Measurements from ENCODE around the gene ZNF423.
"Not testable (repeated sequence)": the region's sequence is repeated elsewhere in the genome, so short reads cannot be mapped to it uniquely, and the experiment has no call there.

Gene ZNF423

DNA sequence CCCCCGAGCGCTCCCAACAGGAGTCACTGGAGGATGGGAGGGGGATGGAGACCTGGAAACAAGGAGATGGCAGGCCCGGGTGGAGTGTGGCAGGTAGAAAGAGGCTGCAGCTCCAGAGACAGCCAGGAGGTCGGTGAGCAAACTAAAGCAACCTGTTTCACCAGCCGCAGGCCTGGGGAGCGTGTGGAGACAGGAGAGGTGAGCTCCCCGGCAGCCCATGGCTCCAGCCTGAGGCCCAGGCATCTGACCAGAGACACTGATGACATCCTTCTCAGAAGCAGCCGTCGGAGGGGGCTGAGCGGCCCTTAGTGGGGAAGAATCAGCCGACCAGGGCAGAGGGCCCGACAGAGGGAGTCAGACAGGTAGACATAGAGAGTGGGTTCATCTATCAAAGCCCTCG is 165.1 kb downstream of the ZNF423 start:
- FAIRE-seq = no peak

GRCh38 chr16:49688036-49688697 is 167.7 kb downstream of the ZNF423 start:
- FAIRE-seq = no peak

- FAIRE-seq = no peak
Measured at GRCh38 chr16:49687476-49688002, 168.4 kb downstream of the ZNF423 start.

- FAIRE-seq = no peak
Measured at GRCh38 chr16:49684696-49685095, 171.2 kb downstream of the ZNF423 start.

DNA sequence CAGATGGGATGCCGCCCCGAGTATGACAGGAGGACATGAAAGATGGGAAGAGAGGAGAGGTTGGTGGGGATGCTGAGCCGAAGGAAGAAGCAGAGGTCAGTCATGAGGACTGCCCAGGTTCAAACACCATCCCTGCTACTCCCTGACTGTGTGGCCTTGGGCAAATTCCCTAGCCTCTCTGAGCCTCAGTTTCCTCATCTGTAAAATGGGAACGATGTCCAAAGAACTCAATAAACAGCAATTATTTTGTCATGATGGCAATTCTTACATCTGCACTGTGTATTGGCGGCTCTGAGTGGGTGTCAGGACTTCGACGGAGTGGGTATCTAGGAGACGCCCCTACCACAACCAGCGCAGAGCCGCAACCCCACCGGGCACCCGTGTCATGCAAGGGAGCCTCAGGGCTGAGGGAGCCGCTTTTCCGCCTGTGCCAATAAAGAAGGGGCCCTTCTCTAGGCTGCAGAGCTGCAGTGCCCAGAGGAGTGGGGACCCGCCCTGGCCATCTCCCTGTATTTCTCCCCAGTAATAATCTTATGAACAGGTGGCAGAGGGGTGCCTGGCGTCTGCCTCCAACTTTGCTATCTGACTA is 173.2 kb downstream of the ZNF423 start:
- FAIRE-seq = no peak

DNA sequence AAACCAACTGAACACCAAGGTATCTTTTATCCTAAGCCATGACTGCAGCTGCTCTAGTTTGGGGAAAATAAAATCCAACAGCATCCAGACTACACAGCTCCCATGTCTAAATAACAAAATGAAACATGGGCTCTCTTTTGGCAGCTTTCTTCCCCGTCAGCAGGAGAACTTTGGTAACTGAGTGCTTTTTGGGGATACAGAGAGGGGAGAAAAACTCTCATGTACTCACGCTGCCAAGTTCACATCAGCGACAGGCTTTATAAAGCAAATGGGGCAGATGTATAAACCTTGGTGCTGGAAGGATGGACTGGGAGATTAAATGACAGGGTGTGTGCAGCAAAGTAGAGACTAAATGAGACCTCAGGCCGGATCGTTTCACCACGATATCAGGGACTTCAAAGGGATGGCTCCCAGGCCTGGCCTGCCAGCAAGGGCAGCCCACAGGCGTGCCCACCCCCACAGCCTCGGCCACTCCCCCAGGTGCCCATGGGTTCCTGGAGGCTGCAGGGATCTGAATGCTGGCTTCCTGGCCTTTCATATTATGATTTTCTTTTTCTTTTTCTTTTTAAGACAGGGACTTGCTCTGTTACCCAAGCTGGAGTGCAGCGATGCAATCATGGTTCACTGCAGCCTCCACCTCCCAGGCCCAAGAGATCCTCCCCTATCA is 174.6 kb downstream of the ZNF423 start:
- no peak for FAIRE-seq

DNA sequence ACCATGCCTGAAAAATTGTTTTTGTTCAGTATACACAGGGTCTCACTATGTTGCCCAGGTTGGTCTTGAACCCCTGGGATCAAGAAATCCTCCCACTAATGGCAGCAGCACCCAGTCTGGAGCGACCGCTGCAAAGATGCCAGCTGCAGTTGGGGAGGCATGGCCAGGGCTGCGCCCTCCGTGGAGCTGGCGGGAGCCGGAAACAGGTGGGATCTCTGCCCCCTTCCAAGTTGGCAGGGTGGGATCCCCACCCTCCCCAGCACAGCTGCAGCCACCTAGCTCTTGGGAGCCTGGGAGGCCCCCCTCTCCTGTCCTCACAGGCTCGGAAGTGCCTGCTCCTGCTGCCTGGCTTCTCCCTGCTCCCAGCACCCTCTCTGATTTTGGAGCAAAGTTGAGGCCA is 176.8 kb downstream of the ZNF423 start:
- no peak for FAIRE-seq

DNA sequence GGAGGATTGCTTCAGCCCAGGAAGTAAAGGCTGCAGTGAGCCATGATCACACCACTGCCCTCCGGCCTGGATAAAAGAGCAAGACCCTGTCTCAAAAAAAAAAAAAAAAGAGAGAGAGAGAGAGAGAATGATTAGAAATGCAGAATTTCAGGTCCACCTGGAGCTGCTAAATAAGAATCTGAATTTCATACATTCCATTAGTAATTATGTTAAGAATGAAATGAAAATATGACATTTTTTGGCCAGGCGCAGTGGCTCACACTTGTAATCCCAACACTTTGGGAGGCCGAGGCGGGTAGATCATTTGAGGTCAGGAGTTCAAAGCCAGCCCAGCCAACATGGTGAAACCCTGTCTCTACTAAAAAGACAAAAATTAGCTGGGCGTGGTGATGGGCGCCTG is 178.3 kb downstream of the ZNF423 start:
- FAIRE-seq = not testable (repeated sequence)

- no peak for FAIRE-seq
Measured at GRCh38 chr16:49675413-49675812, 180.5 kb downstream of the ZNF423 start.

- no peak for FAIRE-seq
Measured at GRCh38 chr16:49674990-49675389, 180.9 kb downstream of the ZNF423 start.

- FAIRE-seq = no peak
Measured at GRCh38 chr16:49674351-49674851, 181.5 kb downstream of the ZNF423 start.

GRCh38 chr16:49673442-49673841 is 182.5 kb downstream of the ZNF423 start:
- FAIRE-seq = no peak

DNA sequence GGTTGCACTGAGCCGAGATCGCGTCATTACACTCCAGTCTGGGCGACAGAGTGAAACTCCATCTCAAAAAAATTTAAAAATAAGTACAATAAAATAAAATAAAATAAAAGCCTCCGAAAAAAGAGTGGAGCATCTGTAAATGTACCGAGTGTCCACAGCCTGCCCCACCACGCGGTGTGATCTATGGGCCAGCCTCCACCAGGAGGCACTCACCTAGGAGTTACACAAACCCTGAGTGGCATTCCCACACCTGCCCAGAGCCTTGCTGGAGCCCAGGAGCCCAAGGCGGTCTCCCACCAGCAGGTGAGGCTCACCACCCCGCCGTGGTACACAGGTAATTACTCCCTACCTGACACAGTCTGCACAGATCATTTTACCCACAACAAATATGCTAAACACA is 183.2 kb downstream of the ZNF423 start:
- no peak for FAIRE-seq

DNA sequence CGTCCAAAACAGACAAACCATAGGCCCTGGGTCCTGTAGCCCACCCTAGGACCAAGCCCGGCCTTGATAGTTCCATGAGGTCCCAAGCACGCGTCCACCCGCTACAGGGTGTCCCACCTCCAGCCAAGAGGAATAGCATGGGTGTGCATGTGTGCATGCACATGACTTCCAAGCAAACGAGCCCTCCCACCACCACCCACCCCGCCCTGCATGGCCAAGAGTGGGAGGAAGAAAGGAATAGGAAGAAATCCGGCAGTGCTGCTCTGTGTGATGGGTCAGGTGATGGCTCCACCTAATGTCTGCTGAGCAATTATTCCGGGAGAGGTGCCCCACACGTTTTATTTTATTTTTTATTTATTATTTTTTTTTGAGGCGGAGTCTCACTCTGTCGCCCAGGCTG is 184.6 kb downstream of the ZNF423 start:
- no peak for FAIRE-seq

DNA sequence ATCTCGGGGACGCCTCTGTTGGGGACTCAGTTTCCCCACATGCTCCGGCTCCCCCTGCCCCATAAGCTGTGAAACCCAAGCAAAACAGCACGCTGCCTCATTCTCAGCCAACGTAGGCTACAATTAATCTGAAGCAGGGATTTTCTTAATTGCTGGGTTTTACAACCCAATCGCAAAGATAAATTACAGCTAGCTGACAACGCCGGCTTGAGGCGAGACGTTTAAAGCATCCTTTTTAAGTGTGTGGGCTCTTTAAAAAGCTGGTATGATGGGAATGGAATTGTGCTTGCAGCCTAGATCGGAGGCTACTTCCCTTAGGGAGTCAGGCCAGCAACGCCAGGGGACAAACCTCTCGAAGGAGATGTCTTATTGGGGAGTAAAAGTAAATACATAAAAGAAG is 185.3 kb downstream of the ZNF423 start:
- FAIRE-seq = no peak

GRCh38 chr16:49665482-49666230 is 190.3 kb downstream of the ZNF423 start:
- no peak for FAIRE-seq

- no peak for FAIRE-seq
Measured at GRCh38 chr16:49664221-49665215, 191.4 kb downstream of the ZNF423 start.

GRCh38 chr16:49663081-49664065 is 192.5 kb downstream of the ZNF423 start:
- FAIRE-seq = no peak

DNA sequence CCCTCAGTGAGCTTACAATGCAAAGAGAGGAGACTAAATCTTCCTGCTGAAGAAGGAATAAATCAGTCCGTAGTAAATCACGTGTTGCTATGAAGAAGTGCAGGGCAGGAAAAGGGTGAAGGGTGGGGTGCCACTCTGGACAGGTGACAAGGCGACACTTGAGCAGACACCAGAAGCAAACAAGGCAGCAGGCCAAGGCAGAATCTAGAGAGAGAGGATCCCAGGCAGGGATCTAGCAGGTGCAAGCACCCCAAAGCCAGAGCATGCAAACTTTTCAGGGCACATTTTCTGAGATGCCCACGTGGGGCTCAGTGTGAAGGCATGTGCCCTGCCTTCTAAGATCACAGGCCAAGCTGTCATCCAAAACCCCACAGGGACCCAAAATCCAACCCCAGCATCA is 193.3 kb downstream of the ZNF423 start:
- FAIRE-seq = no peak

DNA sequence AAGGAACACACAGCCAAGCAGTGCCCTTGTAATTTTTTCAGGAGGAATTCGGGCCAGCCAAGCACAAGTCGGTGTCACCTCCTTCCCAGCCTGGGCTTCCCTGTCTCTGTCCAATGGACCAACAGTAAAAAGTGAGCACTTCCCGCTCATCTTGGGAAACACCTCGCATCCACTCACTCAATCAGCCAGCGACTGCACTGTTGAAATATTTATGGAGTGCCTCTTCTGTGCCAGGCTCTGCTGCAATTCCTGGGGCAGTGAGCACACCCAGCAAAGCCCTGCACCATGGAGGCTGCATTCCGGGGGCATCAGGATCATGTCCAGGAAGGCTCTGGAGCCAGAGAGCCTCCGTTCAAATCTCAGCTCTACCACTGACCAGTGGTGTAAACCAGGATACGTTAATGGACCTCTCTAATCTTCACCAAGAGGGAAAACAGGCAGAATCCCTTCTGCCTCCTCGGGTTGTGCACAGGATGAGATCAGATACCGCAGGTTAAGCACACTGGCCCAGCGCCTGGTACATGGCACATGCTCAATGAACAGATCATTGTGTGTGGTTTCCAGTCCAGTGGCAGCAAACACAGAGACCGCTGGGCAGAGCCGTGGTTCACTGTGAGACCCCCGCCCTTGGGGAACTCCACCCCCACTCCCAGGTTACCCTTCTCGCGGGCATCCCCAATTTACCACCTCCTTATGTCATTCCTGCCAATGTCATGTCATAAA is 194.3 kb downstream of the ZNF423 start:
- FAIRE-seq = no peak
